ENCODE measurements around the gene WIZ.
"Not testable (repeated sequence)": the region's sequence is repeated elsewhere in the genome, so short reads cannot be mapped to it uniquely, and the experiment has no call there.

WIZ gene, protein sequence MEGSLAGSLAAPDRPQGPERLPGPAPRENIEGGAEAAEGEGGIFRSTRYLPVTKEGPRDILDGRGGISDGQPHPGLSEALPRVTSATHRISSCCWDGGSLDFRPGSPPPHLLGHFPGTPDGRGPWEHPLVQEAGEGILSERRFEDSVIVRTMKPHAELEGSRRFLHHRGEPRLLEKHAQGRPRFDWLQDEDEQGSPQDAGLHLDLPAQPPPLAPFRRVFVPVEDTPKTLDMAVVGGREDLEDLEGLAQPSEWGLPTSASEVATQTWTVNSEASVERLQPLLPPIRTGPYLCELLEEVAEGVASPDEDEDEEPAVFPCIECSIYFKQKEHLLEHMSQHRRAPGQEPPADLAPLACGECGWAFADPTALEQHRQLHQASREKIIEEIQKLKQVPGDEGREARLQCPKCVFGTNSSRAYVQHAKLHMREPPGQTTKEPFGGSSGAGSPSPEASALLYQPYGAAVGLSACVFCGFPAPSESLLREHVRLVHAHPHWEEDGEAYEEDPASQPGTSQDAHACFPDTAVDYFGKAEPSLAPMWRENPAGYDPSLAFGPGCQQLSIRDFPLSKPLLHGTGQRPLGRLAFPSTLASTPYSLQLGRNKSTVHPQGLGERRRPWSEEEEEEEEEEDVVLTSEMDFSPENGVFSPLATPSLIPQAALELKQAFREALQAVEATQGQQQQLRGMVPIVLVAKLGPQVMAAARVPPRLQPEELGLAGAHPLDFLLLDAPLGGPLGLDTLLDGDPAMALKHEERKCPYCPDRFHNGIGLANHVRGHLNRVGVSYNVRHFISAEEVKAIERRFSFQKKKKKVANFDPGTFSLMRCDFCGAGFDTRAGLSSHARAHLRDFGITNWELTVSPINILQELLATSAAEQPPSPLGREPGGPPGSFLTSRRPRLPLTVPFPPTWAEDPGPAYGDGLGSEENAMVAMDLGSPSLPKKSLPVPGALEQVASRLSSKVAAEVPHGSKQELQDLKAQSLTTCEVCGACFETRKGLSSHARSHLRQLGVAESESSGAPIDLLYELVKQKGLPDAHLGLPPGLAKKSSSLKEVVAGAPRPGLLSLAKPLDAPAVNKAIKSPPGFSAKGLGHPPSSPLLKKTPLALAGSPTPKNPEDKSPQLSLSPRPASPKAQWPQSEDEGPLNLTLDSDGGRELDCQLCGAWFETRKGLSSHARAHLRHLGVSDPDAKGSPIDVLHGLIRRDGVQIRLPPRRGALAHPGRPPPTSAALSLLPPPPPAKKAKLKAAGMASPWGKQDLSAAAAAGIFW (N-terminal part only)

DNA sequence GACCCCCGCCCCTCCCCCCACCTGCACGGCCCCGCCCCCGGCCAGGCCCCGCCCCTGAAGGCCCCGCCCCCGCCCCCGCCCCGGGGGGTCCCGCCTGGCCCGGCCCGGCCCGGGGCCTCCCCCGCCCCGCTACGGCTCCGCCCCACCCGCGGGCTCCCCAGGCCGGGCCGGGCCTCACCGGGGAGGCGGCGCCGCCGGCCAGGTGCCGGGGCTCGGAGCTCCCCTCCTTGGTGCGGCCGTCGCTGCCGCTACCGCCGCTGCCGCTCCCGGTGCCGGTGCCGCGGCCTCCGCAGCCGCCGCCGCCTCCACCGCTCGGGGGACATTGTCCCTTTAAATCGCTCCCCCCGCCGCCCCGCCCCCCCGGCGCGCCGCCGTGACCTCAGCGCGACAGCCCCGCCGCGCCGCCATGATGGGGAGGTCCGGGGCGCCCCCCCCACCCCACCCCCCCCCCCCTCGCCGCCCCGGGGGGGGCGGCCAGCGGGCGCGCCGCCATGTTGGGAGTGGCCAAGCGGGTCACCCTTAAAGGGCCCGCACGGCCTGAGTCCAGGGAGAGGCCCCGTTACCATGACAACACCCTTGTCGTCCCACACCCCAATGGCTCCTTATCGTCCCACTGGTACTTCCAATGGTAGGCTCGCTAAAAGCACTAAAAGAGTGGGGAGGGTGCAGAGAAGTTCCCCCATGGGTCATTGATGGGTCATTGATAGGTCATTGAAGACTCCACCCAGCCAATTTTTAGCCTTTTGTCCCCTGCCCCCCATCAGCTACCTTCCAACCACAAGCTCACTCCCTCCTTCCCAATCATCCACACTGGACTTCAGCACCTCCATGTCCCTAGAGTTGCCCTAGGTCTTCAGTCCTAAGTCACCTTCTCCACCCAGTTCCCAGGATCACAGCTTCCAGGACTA is at the start of gene WIZ:
Gene WIZ, minus strand, starts transcription at position 337 of the 908 bp plus-strand sequence. CDS start 1,649 bp downstream, outside the sequence.
- DNase-seq, result no peak

DNA sequence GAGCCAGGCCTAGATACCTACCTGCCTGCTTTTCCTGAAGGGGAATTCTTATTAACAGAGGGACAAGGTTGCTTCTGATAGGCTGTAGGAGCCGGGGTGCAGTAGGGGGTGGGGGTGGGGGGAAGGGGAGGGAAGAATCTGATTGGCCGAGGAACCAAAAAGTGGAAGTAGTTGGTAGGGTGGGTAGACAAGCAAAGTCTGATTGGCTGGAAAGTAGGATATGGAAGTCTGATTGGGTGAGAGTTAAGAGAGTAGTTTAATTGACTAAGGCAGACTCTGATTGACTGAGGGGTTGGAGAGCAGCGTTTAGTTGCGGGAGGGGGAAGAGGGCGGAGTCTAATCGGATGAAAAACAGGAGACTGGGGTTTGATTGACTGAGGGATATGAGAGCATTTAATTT is 49.2 kb upstream of the WIZ start:
- no peak for DNase-seq

DNA sequence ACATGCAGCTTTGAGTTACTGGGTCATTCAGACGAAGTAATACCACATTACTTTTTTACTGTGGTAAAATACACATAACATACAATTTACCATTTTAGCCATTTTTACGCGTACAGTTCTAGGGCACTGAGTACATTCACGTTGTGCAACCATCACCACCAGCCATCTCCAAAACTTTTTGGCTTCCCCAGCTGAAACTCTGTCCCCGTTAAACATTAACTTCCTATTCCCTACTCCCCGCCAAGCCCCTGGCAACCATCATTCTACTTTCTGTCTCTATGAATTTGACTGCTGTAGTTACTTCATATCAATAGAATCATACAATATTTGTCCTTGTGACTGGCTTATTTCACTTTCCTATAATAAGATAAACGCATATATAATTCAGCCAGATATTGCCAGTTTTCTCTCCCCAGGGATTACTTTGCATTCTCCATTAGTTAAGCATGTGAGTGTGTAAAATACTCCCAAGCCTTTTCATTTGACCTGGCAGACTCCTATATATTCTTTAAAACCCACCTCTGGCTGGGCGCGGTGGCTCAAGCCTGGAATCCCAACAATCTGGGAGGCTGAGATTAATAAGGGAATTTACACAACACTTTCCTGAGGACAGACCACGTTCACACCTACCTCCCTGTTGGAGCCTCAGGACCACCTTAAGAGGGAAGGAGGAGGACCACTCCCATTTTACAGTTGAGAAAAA is 48.6 kb upstream of the WIZ start:
- no peak for DNase-seq

DNA sequence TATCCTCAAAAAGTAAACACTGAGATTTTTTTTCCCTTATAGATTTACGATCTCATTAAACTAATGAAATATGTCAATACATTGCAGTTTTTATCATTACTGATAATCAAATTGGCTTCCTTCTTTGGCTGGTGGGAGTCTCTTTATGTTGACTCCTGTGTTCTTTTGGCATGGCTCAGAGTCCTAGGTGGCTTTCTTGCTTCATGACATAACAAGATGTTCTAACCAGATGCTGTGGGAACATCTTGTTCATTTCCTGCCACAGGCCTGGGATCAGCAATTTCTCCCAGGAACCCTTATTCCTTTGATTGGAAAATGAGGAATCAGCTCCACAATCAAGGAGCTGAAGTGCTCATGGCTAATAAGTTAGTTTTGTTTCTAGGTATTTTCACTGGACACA is 45.4 kb upstream of the WIZ start:
- DNase-seq, result no peak

DNA sequence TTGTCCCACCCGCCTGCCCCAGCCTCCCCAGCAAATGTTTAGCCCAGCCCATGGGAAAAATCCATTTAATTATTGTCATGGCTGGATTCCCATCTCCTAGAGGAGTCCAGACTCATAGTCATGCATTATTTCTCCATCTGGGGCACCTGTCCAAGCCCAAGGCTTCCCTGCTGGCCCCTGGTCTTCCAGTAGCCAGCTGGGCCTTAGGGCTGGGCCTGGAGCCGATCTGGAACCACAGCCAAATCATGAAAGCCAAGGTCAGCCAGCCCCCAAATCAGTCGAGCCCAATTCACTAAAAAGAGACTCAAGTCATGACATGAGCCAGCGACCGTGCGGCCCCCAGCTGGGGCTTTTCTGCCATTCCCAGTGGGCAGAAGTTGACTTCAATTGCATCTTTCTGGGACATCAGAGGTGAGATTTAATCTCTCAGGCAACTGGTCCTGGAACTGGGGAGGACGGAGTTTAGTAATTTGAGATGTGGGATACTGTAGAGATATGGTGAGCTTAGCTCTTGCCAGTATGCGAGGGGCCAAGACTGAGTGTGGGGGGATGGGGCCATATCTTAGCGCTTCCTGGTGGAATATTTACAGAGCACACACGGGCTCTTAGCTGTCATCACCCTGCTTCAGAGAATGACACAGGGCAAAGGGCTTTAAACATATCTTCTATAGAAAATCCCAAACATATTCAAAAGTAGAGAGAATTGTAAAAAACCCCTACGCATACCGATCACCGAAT is 38.9 kb upstream of the WIZ start:
- no peak for DNase-seq

DNA sequence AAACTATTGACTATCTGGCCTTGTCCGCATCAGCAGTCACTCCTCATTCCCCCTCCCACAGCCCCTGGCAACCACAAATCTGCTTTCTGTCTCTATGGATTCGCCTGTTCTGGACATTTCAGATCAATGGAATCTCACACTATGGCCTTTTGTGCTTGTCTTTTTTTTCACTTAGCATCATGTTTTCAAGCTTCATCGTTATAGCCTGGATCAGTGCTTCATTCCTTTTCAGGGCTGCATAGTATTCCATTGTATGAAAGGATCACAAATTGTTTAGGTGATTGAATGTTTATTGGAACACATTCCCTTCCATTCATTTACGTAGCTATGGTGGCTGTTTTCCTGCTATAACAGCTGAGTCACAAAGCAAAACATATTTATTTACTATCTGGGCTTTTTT is 37.3 kb upstream of the WIZ start:
- DNase-seq, result no peak

DNA sequence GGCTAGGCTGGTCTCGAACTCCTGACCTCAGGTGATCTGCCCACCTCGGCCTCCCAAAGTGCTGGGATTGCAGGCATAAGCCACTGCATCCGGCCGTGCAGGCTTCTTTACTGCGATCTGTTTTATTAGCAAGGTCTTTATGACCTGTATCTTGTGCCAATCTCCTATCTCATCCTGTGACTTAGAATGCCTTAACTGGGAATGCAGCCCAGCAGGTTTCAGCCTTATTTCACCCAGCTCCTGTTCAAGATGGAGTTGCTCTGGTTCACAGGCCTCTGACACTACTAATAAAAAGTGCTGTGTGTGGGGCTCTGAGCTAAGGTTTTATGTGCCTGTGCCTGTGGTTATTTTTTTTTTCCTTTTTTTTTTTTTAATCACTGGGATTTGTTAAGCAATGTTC is 36.0 kb upstream of the WIZ start:
- DNase-seq, result not testable (repeated sequence)

DNA sequence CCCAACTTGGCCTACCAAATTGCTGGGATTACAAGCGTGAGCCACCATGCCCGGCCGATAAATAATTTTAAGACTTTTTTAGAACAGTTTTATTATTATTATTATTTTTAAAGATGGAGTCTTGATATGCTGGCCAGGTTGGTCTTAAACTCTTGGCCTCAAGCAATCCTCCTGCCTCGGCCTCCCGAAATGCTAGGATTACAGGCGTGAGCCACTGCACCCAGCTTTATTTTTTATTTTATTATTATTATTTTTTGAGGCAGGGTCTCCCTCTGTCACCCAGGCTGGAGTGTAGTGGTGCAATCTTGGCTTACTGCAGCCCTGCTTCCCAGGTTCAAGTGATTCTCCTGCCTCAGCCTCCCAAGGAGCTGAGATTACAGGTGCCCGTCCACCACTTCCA is 31.2 kb upstream of the WIZ start:
- not testable (repeated sequence) for DNase-seq

DNA sequence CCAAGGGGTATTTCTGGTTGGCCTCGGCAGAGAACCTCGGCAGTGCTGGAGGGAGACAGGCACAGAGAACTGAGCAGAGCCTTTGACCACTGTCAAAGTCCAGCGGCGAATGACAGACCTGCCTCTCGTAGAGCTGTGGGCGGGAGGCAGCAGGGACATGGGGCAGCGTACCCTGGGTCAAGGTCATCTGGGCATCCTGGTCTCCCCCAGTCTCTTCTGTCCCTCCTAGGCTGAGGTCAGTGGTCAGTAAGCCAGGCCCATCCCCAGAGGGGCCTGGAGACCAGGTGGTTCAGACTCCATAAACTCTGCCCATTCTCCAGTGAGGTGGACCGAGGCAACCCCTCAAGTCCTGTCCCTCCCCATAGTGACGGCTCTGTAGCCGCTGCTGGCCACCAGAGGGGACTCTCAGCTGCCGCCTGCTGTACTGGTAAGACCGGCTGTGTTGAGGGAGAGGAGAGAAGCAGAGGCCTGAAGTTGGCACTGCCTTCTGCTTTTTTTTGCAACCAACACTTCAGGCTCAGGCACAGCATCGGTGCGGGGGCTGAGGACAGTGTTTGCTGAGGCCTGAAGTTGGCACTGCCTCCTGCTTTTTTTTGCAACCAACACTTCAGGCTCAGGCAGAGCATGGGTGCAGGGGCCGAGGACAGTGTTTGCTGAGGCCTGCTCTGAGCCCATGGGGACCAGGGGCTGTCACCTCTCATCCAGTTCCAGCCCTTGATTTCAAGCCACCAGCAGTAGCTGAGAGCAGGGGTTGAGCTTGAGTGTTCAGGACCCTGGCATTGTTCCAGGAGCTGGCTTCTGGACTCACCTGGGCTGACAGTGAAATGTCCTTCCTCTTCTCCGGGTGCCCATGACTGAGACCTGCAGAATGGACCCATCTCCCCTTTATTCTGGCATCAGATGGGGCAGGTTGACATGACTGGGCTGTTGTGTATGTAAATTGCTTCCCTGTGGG is 29.9 kb upstream of the WIZ start, which contains the start of gene PGLYRP2:
Gene PGLYRP2, minus strand, starts transcription at position 111 of the 955 bp plus-strand sequence. CDS start 130 bp downstream, outside the sequence.
- no peak for DNase-seq

DNA sequence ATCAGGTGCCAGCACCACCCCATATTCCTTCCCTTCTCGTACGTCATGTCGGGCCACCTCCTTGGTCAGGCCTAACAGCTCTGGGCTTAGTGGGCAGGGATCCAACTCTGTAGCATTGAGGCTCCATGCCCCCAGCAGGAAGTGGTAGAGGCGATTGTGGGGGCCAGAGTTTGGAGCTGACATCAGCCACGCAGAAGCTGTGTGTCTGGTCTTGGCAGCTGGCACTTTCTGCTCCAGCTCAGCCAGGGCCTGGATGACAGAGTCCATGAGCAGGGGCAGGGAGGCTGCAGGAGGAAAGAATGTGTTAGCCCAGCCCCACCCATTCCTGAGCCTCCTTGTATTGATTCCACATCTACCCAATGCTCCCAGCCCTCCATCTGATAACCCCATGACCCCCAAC is 26.6 kb upstream of the WIZ start:
- no peak for DNase-seq

DNA sequence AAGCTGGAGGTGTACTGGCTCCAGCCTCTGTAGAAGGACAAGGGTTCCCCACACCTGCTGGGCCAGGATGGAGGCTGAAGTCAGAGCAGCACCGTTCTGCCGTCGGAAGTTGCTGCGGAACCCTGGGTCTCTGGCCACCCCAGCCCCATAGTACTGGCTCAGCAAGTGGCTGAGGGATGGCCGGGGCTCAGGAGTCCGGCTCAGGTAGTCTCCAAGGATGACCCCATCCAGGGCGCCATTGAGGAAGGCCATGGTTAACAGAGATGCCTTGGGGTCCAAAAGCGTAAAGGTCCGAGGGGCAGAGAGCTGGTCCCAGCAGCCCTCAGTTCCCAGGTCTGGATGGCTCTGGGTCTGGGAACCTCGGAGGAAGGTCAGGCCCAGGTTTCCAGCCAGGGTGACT is 25.9 kb upstream of the WIZ start:
- no peak for DNase-seq

DNA sequence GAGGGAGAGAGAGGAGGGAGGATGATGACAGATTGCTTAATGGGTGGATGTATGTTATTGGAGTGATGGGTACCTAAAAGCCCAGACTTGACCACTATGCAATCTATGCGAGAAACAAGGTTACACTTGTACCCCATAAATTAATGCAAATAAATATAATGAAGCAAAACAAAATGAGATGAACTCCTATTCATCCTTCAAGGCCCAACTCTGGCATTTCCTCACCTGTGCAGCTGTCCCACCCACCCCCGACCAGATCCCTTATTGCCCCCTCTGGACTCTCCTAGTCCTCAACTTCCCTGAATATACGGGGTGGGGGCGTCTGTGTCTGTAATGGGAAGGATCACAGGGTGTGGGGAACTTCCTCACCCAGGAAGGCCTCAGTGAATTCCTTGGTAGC is 25.4 kb upstream of the WIZ start:
- DNase-seq, result no peak

DNA sequence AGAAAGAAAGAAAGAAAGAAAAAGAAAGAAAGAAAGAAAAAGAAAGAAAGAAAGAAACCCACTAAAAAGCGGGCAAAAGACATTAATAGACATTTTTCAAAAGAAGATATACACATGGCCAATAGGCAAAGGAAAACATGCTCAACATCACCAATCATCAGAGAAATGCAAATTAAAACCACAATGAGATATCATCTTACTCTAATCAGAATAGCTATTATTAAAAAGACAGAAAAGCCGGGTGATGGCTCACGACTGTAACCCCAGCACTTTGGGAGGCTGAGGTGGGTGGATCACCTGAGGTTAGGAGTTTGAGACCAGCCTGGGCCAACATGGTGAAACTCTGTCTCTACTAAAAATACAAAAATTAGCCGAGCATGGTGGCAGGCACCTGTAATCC is 24.1 kb upstream of the WIZ start:
- not testable (repeated sequence) for DNase-seq

DNA sequence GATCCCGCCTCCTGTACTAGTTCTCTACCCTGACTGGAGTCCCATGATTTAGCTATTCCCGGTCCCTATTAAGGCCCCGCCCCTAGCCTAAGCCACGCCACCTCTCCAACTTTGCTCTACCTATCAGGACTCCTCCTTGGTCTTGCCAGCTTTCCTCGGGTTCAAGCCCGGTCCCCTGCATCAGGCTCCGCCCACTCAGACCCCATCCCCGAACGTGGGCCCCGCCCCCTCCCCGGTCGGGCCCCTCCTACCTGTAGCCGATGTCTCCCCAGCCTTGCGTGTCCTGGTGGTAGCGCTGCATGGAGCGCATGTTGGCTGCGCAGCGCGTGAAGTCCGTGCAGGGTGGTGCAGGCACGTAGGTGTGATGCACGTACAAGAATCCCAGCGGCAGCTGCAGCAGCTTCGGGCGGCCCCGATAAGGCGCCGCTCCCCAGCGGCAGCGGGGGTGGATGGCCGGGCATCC is 21.9 kb upstream of the WIZ start:
- no peak for DNase-seq

DNA sequence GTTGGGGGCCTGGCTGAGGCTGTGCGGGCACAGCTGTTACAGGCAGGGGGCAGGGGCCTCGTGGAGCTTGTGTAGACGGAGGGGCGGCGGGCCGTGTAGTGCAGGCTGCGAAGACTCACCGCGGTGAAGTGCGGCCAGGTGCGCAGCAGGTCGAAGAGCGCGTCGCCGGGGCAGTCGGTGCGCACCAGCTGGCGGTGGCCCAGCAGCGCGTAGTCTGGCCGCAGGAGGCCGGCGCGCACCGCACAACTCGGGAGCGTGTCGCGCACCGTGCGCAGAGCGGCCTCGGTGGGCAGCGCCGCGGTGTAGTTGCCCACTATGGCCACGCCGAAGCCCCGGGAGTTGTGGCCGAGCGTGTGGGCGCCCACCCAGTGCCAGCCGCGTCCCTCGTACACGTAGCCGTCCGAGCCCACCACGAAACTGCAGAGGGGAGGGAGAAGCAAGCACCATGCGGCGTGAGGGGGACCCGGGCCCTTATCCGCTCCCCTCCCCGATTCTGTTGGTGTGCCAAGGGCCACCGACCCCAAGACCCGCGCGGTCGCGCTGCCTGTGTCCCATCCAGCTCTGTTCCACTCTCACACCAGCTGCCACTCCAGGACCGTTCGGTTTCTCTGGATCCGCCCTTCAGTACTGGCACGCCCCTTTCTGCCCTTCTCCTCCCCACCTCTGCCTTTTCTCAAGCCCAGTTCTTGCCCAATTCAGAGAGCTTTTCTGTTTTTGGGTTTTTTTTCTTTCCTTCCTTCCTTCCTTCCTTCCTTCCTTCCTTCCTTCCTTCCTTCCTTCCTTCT is 19.9 kb upstream of the WIZ start:
- no peak for DNase-seq

DNA sequence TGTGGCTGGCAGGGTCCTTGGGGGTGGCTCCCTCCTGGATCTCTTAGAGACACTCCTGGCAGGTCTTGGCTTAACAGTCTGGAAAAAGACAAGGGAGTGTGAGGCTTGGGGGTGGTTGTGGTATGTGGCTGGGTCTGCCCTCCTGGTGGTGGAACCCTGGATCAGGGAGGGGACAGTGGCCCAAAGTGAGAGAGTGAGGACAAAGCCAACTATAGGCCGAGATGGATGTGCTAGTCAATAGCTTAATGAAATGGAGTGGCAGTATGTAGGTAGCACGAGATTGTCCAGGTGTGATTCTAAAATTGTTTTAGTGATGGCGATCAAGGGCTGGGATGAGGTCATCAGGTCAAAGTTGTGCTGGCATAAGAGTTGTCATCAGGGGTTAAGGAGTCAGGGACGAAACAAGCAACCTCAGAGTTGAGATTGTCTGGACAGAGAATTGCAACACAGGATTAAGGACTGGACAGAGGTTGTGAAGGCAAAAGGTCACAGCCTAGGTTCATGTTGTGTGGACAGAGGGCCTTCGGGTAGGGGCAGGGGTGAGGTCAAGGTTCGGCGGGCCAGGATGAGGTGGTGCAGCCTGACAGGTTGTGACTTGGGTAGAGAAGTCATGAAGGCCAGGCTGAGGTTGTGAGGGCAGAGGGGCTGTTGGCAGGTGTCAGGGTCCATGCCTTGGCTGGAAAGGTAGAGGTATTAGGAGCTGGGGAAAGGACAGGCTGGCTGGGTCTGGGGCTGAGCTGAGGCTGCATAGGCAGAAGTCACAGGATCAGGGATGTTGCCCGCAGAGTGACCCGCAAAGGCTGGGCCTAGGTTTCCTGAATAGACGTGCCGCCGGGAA is 19.1 kb upstream of the WIZ start:
- no peak for DNase-seq

DNA sequence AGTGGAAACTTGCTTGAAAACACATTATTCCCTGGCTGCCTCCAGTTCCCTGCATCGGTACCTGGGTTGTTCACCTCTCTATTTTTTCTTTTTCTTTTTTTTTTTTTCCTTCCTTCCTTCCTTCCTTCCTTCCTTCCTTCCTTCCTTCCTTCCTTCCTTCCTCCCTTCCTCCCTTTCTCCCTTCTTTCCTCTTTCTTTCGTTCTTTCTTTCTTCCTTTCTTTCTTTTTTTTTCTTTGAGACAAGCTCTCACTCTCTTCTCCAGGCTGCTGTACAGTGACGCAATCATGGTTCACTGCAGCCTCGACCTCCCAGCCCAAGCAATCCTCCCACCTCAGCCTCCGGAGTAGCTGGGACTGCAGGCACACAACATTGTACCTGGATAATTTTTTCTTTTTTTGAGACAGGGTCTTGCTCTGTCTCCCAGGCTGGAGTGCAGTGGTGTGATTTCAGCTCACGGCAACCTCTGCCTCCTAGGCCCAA is 18.0 kb upstream of the WIZ start:
- no peak for DNase-seq

Measured in DMS 273 treated with DMSO at 0.1 percent for 48 hours (cell line).